GM19240 (cell line): Measurements from ENCODE around the gene LRRTM4.
"Not testable (repeated sequence)": the region's sequence is repeated elsewhere in the genome, so short reads cannot be mapped to it uniquely, and the experiment has no call there.

ENCODE experiments used
- DNase-seq: peaks from one replicate; pipeline ENCODE4 v3.0.0; 2011; ENCODE audit warnings: low spot score; ENCODE audit not compliant: insufficient read length

The LRRTM4 gene

DNA sequence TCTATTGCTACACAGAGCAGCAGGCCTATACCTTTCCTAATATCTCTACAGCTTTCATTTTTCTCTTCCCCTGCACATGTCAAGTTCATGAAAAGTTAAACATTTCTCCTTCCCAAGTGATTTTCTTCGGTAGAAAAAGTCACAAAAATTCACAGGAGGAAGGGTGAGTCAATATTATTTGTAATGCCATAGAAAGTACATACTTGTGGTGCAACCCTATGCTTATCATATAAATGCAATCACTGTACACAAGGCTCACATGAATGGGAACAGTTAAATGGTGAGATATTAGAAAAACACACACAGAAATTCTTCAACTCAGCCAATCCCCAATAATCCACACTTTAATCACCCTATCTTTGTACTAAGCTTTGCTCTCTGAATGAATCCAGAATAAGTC, 651.6 kb downstream of the LRRTM4 start:
- DNase-seq: no peak

DNA sequence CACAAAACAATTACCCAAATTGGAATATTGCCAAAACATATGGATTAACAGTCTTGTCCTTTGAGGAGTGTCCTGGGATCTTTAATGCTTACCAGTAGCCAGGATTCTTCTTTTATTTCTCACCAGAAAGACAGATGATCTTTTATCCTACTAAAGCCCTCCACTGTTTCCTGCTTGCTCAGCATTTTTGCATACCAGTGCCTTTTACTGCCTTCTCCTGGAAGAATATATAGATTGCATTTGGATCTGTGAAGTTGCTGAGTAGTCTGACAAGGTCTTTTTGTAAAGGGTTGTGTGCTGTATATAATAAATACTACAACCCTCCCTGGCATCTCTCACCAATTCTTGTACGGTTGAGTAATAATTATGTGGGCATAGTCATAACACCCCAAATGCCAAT, 652.2 kb downstream of the LRRTM4 start:
- DNase-seq: no peak

DNA sequence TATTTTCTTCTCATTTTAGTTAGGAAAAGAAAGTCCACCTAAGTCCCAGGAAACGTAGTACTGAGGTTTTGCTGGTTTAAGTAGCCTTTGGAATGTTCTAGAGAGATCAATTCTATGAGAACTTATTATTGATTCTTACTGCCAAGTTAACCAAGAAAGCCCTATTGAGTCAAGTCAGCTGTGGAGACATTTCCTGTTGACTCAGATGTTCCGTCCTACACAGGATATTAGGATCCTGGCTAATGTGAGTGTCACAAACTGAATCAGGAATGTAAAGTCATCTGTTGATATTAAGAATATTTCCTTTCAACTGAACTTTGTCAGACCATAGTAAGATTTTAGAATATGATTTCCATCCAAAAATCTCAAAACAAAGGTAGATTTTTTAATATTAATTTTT, 654.3 kb downstream of the LRRTM4 start:
- DNase-seq: no peak

DNA sequence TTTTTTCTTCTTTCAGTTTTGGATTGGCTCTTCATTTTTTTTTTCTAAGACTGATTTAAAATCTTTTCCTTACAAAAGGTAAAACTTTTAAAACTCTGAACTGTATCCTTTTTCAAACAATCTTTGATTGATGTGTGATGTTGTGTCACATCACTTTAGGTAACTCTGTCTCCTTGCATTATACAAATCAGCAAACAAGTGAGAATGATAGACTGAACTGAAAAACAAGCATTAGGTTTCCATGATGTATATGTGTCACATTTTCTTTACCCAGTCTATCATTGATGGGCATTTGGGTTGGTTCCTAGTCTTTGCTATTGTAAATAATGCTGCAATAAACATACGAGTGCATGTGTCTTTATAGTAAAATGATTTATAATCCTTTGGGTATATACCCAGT, 655.7 kb downstream of the LRRTM4 start:
- no peak for DNase-seq

DNA sequence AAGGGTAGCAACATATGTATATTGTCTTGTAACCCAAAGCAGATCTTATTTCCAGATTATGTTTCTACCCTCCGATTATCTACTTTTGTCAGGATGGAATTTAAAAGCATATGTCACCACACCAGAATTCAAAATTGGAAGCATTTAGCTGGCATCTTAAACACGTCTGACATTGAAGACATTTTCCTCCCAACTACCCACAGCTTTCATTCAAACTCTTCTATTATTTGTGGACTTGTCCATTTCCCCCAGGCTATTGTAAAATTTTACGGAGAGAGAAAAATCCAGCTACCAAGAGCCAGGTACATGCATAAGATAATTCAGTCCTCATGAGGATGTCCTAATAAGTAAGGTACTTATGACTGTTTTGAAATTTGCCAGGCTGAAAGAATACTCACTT, 659.3 kb downstream of the LRRTM4 start:
- DNase-seq: no peak

DNA sequence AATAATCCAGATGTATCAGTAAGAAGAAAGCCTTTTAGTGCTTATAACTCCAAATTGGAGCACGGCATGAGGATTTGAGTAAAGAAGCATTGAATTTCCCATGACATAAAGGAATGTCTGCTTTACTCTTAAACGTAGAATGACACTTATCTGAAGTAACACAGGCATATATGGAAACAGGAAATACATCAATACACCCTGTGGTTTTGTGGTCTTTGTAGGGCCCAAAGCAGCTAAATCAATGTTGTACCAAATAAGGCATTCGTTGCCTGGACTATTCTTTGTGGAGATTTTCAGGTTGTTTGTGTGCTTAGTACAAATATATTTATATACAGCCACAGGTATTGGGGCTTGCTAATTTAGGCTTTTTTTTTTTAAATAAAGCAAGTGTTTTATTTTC, 660.5 kb downstream of the LRRTM4 start:
- DNase-seq: no peak

DNA sequence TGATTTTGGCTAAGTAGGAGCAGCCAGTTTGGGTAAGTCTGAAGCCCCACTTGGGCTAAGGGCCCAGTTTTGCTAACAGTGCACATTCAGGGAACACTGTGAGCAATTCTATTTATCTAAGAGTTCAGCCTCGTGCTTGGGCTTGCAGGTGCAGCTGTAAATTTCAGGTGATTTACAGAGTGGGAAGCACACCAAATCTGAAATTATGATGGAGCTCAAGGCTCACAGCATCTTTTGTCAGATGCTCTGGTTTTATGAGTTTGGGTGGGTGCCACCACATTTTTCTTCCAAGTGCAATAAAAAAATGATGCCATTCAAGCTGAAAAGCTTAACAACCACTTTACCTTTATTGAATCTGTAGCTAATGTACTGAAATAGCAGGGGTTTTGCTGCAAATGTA, 671.2 kb downstream of the LRRTM4 start:
- DNase-seq: no peak

DNA sequence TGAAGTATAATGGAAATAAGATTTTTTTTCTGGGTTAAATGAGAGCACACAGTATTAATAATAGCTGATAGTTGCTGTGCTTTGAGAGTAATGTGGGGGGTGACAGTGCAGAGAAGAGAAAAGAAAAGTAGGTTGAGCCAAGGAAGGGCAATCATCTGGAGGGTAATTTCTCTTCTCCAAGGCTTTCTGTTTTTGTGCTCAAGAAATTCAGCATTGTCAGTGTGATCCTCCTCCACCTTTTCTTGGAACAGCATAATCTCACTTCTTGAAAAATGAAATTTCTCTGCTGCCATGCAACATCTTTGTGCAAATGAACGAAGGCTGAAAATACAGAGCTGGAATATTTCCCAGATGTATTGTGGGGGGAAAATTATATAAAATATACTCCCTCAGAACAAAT, 673.1 kb downstream of the LRRTM4 start:
- no peak for DNase-seq

DNA sequence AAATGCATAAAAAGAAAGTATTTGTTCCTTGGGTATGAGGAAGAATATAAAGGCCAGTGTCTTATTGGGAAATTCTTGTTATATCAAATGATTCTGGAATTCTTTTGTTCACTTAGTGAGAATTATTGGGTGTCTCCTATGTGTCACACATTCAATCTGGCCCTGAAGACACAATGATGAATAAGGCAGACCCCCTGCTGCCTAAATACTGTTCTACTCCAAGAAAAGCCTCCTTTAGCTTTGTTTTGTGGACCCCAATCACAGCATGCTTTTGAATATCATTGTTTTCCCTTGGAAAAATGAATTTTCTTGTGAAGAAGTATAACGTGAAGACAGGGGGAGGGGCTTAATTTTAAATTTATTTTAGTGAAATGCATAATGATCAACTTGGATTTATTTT, 682.4 kb downstream of the LRRTM4 start:
- DNase-seq: no peak

DNA sequence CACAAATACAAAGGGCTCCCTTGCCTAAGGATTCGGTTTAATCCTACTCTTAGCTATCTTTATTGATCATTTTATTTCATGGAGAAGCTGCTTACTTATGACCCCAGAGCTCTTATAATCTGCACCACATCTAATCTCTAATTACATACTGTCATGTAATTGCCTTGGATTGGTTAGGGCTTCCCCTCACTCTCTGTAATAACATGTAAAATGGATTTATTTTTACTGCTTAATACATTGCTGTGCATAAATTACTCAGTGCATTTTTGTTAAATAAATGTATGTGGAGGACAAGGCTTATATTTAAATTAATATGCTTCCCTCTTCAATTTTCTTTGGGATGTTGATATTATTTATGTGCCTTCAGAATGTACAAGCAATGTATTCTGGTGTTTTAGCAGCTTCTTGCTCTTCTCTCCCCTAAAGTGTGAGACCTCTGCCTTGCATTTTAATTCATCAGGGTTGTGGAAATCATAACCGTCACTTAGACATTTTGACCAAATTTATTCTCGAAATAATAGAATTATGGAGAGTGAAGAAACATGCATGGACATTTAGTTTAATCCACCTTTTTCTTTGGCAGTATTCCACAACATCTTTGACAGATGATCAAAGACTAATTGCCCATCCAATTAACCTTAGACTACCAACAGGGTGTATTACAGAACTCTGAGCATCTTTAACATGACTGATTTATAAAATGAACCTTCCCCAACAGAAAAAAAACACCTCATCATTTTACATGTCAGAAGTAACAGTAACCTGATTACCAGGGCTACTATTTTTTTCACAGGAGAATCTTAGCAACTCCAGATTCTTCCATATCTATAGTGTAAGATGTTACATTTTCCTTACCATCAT, 692.6 kb downstream of the LRRTM4 start:
- no peak for DNase-seq

DNA sequence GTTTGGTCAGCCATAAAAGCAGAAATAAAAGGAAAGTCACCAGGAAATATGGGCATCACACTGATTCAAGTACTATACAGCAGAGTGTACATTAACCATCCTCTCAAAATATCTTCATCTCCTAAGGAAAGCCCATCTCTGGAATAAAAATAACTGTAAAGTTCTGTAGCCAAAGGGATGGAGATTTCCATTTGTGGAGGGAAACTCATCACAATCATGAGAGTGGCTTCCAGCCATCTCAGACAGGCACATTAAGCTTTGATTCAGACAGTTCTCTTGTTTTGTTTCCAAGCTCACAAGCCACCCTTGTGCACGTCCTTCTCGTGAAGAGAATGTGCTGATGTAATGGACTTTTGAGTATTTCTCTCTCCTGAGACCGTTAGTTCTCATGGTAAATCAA, 695.5 kb downstream of the LRRTM4 start:
- DNase-seq: no peak

DNA sequence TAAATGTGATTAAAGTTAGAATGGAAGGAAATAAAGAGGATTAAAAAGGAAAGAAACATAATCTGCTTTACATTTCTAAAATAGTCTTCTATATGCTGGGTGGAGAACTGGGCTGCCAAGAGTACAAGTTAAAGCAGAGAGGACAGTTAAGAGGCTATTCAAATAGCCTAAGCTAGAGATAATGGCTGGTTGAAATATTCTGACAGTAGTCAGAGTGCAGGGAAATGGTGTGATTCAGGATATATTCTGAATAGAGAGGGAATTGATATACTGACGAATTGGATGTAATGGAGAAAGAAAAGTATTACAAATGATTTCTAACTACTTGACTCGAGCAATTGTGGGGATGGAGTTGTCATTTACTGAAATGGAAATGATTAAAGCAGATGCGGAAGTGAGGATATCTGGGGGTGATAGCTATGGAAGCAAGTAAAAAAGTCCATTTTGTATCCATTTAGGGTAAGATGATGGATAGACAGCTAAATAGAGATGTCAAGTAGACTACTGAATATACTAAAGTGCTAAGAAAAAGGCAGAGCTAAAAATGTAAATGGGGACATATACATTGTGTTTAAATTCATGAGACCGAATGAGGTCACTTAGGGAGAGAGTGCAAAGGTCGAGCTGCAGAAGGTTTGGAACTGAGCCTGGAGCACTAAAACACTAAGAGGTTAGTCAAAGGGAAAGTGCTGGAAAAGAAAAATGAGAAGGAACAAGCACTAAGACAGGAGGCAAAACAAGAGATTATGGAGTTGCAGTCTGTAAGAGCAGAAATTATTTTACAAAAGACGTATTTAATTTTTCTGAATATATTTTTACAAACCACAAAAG, 696.8 kb downstream of the LRRTM4 start:
- DNase-seq: no peak

DNA sequence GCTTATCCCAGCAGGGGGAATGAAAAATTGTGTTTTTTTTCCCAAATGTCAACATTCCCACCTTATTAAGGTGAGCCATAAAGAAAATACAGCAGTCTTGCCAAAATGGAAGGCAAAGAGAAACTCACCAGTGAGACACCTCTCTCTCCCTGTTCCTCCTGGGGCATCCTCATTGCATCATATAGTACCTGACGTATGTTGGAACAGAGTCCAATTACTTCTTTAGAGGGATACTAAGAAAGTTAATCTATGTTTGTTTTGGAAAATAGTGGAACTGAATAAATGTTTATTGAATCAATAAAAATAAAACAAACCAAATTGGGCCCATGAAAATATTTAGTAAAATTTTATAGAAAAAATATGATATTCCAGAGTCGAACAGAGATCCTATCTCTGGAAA, 700.4 kb downstream of the LRRTM4 start:
- no peak for DNase-seq

DNA sequence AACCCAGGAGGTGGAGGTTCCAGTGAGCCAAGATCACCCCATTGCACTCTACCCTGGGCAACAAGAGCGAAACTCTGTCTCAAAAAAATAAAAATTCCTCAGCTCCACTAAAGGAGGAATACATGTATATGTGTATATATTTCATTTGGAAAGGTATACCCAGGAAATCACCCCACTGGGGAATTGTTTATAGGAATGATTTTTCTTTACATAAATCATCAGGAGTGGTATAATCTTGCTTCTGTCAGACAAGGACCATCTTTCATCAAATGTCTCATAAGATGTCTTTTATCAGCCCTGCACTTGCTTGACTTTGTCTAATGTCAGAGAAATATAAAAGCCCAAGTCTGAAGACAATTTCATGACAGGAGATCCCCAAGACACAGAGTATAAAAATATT, 709.1 kb downstream of the LRRTM4 start:
- no peak for DNase-seq

DNA sequence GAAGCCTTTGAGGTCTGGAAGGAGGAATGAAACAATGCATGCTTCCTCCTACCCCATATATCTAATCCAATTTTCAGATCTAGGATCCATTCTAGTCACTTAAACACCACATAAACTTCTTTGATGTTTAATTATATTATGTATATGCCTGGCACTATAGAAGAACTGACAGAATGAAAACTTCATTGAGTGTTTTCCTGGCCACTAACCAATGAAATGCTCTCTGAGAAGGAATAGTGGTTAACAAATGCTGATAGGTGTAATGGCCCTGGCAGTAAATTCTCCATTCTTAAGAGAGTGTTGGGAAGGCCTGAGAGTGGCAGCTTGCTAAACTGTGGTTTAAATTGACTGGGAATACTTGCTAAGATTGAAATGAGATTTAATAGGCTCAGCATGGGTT, 710.0 kb downstream of the LRRTM4 start:
- DNase-seq: no peak

DNA sequence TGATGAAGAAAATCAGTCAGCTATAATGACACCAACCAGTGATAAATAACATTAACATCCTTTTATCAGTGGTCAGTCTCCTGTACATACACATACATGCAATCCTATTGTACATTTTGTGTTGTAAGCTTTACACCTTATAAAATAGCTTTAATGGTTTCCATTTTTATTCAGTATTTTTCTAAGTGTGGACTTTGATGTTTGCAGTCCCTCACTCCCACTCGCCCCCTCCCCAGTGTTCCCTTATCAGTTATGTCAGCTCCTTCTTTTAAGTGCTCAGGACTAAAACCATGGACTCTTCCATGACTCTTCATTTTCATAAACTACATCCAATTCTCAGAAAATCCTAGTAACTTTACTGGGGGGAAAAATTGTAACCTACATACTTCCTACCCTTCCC, 713.0 kb downstream of the LRRTM4 start:
- DNase-seq: no peak

DNA sequence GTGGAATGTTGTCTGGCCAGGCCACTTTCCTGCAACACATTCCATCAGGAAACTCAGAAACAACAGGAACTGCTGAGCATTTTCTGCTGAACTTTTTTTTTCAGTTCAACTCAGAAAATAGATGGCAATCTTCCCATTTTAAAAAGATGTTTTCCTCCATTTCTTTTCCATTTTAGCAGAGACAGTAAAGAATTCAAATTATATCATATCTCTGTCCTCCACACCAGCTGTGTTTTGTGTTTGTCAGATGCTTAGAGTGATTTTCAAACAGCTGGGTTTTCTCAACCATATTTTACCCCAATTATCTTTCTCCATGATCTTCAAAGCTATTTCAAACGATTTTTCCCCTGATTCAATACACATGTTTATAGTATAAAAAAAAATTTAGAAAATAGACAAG, 713.4 kb downstream of the LRRTM4 start:
- no peak for DNase-seq

DNA sequence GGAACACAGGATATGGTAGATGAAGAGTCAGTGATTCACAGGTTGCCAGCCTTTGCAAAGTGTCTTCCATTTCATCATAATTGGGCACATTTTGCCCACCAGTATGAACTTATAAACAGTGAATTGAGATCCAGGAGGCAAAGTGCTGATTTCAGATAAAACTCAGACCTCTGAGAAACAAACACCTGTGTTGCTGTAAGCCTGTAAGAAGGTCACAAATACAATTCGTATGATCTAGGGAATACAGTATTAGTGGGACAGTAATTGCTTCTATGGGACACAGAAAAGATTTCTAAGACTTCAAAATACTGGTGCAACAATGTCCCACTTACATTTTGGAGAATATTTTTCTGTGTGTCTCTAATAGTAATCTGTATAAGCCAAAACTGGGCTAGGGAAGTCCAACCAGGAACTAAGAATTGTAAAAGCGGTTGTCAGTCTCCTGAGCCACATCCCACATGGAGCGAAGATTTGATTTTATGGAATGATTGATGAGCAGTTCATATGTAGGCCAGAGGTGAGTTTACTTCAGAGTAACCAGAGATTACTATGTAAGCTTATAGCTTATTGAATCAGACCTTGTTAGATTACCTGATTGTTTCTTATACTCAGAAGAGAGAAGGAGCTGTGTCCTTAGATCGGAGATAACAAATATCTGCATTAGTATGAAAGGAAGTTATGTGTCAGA, 728.4 kb downstream of the LRRTM4 start:
- no peak for DNase-seq

DNA sequence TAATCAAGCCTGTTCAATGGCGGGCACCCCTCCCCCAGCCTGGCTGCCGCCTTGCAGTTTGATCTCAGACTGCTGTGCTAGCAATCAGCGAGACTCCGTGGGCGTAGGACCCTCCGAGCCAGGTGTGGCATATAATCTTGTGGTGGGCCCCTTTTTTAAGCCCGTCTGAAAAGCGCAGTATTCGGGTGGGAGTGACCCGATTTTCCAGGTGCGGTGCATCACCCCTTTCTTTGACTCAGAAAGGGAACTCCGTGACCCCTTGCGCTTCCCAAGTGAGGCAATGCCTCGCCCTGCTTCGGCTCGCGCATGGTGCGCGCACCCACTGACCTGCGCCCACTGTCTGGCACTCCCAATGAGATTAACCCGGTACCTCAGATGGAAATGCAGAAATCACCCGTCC, 740.9 kb downstream of the LRRTM4 start:
- DNase-seq: not testable (repeated sequence)

DNA sequence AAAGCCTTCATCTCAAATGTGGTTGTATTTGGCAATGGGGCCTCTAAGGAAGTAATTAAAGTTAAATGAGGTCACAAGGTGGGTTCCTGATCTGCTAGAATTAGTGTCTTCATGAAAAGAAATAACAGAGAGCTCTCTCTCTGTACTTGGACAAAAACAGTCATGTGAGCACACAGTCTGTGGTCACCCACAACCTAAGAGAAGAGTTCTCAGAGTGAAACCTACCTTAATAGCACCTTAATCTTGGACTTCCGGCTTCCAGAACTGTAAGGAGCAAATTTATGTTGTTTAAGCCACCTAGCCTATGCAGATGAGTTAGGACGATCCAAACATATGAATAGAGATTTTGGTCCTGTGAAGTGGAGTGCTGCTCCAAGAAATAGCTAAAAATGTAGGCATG, 758.9 kb downstream of the LRRTM4 start:
- no peak for DNase-seq

DNA sequence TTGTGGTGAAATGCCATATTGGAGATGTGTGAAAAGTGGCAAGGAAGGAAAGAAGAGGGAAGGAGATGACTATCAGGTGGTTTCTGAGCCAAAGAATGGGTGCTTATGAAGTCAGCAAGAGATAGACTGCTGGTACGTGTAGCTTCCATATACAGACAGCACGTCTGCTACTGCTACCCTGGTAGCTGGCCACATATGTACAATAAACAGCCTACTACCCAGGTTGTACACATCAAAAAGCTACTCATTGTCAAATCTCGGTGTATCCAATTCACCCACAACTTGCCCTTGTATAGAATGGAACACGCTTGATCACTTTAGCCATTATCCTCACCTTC, 761.8 kb downstream of the LRRTM4 start:
- DNase-seq: no peak

DNA sequence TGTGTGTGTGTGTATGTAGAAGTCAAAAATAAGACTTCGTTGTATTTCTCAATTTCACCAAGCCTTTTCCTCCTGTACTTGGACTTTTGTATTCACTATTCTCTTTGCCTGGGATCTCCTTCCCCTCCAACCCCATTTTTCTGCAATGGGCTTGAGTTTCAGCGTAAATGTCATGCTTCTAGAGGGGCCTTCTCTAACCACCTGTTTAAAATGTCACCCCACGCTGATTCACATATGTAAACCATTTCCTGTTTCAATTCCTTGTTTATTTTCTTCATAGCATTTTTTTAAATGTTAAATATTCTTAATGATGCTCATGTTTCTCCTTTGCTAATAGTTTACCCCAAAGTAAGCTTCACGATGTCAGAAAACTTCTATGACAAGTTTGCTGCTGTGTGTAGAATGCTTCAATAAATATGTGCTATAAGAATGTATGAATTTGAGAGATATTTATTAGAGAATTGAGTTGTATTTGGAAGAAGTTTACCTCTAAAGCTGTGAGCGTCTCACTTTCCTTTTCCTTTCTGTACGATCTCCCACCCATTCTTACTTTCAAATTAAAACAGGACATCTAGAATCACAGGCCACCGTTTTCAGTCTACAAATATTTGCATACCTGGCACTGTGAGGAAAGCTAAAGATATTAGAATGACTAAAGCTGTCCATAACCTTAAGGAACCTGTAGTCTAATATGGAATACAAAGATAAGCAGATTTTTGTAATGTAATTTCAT, 762.4 kb downstream of the LRRTM4 start:
- DNase-seq: no peak
